OCI-M2 (cell line): ENCODE results near the gene TSKU.

Experiments
- DNase-seq: peaks from one replicate; lab custom pipeline; 2025; ENCODE audit not compliant: unreplicated experiment; lab: John Stamatoyannopoulos, UW

TSKU gene

GRCh38 chr11:76844511-76844910, 61.4 kb downstream of the TSKU start:
- DNase-seq = no peak

- no peak for DNase-seq
Measured at GRCh38 chr11:76845069-76845468, 61.9 kb downstream of the TSKU start.

GRCh38 chr11:76846441-76846840, 63.3 kb downstream of the TSKU start:
- DNase-seq = no peak
